SK-N-SH treated with all-trans-retinoic acid at 6 μM for 48 hours (cell line): Measurements from ENCODE around the gene SLC34A3.

Source experiments
- ARNTL ChIP-seq: fragments of 450-650 bp; formaldehyde crosslinking; IDR thresholded peaks from 2 replicates; pipeline ENCODE4 v1.5.0; 2020; ENCODE audit warnings: low read depth, mild to moderate bottlenecking, moderate library complexity, borderline replicate concordance
- BACH2 ChIP-seq: fragments of 250-450 bp; sonication (Bioruptor Pico); IDR thresholded peaks from 2 replicates; pipeline ENCODE4 v1.9.0; 2021; ENCODE audit warnings: mild to moderate bottlenecking, borderline replicate concordance
- RARB ChIP-seq: fragments of 250-450 bp; sonication (Bioruptor Pico); IDR thresholded peaks from 2 replicates; pipeline ENCODE4 v1.8.0; 2021; ENCODE audit warnings: mild to moderate bottlenecking, moderate library complexity
- TCF4 ChIP-seq: fragments of 250-450 bp; sonication (Bioruptor Pico); IDR thresholded peaks from 2 replicates; pipeline ENCODE4 v1.8.0; 2021; ENCODE audit warnings: mild to moderate bottlenecking, moderate library complexity, borderline replicate concordance
- TOX ChIP-seq: fragments of 250-450 bp; sonication (Bioruptor Pico); IDR thresholded peaks from 2 replicates; pipeline ENCODE4 v1.8.0; 2021; ENCODE audit warnings: mild to moderate bottlenecking, moderate library complexity, borderline replicate concordance
- ZFP3 ChIP-seq: fragments of 250-450 bp; sonication (Bioruptor Pico); IDR thresholded peaks from 2 replicates; pipeline ENCODE4 v1.5.0; 2020; ENCODE audit warnings: mild to moderate bottlenecking, moderate library complexity
- ZFP30 ChIP-seq: fragments of 450-650 bp; formaldehyde crosslinking; IDR thresholded peaks from 2 replicates; pipeline ENCODE4 v1.5.0; 2022; ENCODE audit warnings: mild to moderate bottlenecking, moderate library complexity
- ZNF565 ChIP-seq: fragments of 450-650 bp; formaldehyde crosslinking; conservative IDR thresholded peaks from 2 replicates; pipeline ENCODE4 v1.5.0; 2020; ENCODE audit warnings: low read depth, mild to moderate bottlenecking, moderate library complexity
- ZNF70 ChIP-seq: fragments of 450-650 bp; formaldehyde crosslinking; IDR thresholded peaks from 2 replicates; pipeline ENCODE4 v1.5.0; 2020; ENCODE audit warnings: mild to moderate bottlenecking, moderate library complexity
- ZNF8 ChIP-seq: fragments of 450-650 bp; formaldehyde crosslinking; IDR thresholded peaks from 2 replicates; pipeline ENCODE4 v1.5.0; 2020; ENCODE audit warnings: mild to moderate bottlenecking, moderate library complexity
- TF ChIP-seq, protein P1 (sequence below): fragments of 250-450 bp; sonication (Bioruptor Pico); IDR thresholded peaks from 2 replicates; pipeline ENCODE4 v1.8.0; 2020; ENCODE audit warnings: mild to moderate bottlenecking, moderate library complexity, borderline replicate concordance

DNA sequence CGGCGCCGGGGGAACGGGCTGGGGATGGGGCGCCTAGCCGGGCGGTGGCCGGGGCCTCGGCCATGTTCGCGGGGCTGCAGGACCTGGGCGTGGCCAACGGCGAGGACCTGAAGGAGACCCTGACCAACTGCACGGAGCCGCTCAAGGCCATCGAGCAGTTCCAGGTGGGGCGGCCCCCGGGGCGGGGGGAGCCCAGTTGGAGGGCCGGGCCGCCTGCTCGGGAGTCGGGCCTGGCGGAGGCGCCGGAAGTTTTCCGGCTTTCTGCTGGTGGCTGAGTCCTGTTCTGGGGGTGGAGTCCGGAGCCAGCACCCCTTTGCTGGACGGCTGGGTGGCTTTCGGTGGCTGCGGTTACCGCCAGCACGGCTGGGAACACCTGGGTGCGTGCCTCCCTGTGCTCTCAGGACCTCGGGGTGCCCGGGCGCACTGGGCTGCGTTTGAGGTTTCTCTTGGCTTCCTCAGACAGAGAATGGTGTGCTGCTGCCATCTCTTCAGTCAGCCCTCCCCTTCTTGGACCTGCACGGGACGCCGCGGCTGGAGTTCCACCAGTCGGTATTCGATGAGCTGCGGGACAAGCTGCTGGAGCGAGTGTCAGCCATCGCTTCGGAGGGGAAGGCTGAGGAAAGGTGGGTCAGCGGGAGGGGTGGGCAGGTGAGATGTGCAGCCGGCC is 24.9 kb downstream of the SLC34A3 start:
- no peak for TF ChIP-seq ZNF8 (CRISPR knock-in tag)
- TF ChIP-seq, protein P1, sequence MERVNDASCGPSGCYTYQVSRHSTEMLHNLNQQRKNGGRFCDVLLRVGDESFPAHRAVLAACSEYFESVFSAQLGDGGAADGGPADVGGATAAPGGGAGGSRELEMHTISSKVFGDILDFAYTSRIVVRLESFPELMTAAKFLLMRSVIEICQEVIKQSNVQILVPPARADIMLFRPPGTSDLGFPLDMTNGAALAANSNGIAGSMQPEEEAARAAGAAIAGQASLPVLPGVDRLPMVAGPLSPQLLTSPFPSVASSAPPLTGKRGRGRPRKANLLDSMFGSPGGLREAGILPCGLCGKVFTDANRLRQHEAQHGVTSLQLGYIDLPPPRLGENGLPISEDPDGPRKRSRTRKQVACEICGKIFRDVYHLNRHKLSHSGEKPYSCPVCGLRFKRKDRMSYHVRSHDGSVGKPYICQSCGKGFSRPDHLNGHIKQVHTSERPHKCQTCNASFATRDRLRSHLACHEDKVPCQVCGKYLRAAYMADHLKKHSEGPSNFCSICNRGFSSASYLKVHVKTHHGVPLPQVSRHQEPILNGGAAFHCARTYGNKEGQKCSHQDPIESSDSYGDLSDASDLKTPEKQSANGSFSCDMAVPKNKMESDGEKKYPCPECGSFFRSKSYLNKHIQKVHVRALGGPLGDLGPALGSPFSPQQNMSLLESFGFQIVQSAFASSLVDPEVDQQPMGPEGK (CRISPR knock-in tag) = no peak
- no peak for TF ChIP-seq ZFP3 (CRISPR knock-in tag)
- TF ChIP-seq ZNF70 = no peak
- TF ChIP-seq TCF4 (CRISPR knock-in tag) = no peak
- no peak for TF ChIP-seq ZFP30
- TF ChIP-seq ARNTL (CRISPR knock-in tag) = no peak
- TF ChIP-seq ZNF565 (CRISPR knock-in tag) = no peak
- TF ChIP-seq RARB = no peak
- TF ChIP-seq TOX = no peak
- TF ChIP-seq BACH2 (CRISPR knock-in tag) = no peak
